ENCODE results near the gene CNOT11.
A peak's percentile ranks its signal among the peaks of the same experiment; 100 is the strongest.
"Not testable (repeated sequence)": the region's sequence is repeated elsewhere in the genome, so short reads cannot be mapped to it uniquely, and the experiment has no call there.

CNOT11 gene

DNA sequence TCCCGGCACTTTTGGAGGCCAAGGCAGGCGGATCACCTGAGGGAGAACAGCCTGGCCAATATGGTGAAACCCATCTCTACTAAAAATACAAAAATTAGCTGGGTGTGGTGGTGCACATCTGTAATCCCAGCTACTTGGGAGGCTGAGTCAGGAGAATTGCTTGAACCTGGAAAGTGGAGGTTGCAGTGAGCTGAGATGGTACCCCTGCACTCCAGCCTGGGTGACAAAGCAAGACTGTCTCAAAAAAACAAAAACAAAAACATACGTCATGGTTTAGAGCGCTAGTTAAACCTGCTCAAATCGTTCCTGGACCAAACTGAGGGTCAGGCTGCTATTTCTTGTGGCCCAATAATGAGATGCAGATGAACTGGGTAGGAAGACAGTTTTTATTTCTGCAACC lies 7.2 kb upstream of the CNOT11 start:
- not testable (repeated sequence) for DNase-seq (ENCODE audit: low read depth)

GRCh38 chr2:101248756-101249155 lies 3.9 kb upstream of the CNOT11 start:
- not testable (repeated sequence) for DNase-seq (ENCODE audit: low read depth)

- no peak for DNase-seq (ENCODE audit: low read depth)
Measured at GRCh38 chr2:101249826-101250225, 2.9 kb upstream of the CNOT11 start.

- not testable (repeated sequence) for DNase-seq (ENCODE audit: low read depth)
Measured at GRCh38 chr2:101251246-101251781, 1.4 kb upstream of the CNOT11 start.

GRCh38 chr2:101251844-101252407 lies 760 bp upstream of the CNOT11 start:
- no peak for DNase-seq (ENCODE audit: low read depth)

DNA sequence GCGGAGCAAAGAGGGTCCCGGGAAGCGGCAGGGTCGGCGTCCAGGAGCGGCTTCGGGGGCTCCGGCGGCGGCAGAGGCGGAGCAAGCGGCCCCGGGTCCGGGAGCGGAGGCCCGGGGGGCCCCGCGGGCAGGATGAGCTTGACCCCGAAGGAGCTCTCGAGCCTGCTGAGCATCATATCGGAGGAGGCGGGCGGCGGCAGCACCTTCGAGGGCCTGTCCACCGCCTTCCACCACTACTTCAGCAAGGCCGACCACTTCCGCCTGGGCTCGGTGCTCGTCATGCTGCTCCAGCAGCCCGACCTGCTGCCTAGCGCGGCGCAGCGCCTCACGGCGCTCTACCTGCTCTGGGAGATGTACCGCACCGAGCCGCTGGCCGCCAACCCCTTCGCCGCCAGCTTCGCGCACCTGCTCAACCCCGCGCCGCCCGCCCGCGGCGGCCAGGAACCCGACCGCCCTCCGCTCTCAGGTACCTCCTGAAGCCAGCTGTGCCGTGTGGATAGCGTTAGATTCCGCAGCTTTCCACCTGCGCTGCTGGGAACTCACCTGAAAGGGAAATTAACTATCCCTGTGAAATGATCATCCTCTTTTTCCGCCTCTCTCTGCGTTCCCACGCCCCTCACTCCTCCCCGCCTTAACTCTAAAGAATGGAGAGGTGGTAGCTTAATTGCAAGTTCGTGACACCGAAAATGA lies 472 bp downstream of the CNOT11 start:
- DNase-seq (ENCODE audit: low read depth): peak; percentile 40

- DNase-seq (ENCODE audit: low read depth): no peak
Measured at GRCh38 chr2:101253703-101254450, 1.2 kb downstream of the CNOT11 start.

DNA sequence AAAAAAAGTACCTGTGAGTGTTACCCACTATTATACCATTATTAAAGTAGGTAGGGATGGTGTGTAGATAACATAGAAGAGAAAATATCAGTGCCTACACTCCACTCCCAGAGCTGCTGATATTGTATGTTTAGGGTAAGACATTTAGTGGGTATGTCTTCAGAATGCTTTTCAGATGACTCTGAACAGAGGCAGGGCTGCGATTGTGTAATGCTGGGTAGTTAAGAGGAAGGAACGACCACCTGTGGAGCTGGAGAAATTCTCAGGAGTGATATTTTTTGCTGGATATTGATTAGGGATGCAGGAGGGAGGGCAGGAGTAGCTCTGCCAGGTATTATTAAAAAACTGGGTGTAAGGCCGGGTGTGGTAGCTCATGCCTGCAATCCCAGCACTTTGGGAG lies 2.8 kb downstream of the CNOT11 start:
- DNase-seq (ENCODE audit: low read depth): no peak

DNA sequence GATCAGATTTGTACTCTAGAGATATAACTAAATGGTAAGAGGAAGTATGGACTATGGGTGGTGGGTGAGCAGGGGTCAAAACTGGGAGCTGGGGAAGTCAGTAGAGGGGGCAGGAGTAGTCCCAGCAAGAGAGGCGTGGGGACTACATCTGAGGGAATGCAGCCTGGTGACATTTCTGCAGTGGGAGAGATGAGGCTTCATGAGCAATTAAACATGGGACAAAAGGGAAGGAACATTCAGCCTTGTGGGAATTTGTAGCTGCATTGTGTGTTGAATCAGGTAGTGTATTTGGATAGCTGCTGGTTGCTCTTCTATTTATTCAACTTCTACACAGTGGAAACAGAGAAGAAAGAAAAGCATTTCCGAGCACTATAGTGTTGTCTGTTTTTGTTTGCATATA lies 3.6 kb downstream of the CNOT11 start:
- DNase-seq (ENCODE audit: low read depth): no peak

DNA sequence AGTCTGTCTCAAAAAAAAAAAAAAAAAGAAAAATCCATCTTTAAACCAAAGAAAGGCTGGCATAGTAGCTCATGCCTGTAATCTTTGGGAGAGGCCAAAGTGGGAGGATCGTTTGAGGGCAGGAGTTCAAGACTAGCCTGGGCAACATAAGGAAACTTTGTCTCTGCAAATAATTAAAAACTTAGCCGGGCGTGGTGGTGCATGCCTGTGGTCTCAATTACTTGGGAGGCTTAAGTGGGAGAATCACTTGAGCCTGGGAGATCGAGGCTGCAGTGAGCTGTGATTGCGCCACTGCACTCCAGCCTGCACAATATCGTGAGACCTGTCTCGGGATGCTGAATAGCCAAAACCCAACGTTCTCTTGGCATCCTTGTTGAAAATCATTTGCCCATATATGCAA lies 6.1 kb downstream of the CNOT11 start:
- no peak for DNase-seq (ENCODE audit: low read depth)

DNA sequence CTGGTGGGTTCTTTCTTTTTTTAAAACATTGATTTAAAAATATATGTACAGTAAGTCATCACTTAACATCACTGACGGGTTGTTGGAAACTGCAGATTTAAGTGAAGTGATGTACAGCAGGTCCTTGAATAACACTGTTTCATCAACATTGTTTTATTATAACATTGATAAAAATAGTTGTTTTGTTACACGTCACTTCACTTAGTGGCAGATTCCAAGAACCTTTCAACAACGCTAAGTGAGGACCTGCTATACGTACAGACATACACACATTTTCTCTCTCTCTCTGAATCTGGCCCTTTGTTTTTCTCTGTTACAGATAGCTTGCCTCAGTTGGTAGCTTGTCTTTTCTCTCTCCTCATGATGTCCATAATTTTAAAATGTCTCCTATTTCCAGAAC lies 9.5 kb downstream of the CNOT11 start:
- DNase-seq (ENCODE audit: low read depth): no peak

- no peak for DNase-seq (ENCODE audit: low read depth)
Measured at GRCh38 chr2:101263377-101263800, 10.7 kb downstream of the CNOT11 start.

DNA sequence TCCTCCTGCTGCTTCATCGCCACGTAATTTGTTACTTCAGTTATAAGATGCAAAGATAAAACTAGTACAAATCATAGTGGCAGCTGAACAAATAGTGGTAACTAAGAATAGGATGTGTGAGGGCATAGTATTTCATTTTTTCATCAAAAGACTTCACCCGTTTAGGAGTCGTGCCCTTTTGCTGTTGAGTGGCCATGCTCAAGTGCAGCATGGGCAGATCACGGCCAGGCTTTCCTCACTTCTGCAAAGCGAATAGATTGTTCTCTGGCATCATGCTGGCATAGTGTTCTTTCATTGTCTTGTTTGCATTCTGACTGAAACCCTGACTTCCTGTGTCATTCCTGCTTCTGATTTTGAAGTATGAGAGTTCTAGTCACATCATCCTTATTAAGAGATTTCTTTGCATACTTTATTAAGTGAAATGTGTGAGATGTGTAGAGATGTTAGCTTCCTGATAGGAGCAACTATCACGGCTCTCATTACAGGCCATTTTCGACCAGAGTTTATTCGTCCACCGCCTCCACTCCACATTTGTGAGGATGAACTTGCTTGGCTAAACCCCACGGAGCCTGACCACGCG lies 11.8 kb downstream of the CNOT11 start:
- DNase-seq (ENCODE audit: low read depth): no peak

GRCh38 chr2:101265893-101266499 lies 13.3 kb downstream of the CNOT11 start:
- no peak for DNase-seq (ENCODE audit: low read depth)

DNA sequence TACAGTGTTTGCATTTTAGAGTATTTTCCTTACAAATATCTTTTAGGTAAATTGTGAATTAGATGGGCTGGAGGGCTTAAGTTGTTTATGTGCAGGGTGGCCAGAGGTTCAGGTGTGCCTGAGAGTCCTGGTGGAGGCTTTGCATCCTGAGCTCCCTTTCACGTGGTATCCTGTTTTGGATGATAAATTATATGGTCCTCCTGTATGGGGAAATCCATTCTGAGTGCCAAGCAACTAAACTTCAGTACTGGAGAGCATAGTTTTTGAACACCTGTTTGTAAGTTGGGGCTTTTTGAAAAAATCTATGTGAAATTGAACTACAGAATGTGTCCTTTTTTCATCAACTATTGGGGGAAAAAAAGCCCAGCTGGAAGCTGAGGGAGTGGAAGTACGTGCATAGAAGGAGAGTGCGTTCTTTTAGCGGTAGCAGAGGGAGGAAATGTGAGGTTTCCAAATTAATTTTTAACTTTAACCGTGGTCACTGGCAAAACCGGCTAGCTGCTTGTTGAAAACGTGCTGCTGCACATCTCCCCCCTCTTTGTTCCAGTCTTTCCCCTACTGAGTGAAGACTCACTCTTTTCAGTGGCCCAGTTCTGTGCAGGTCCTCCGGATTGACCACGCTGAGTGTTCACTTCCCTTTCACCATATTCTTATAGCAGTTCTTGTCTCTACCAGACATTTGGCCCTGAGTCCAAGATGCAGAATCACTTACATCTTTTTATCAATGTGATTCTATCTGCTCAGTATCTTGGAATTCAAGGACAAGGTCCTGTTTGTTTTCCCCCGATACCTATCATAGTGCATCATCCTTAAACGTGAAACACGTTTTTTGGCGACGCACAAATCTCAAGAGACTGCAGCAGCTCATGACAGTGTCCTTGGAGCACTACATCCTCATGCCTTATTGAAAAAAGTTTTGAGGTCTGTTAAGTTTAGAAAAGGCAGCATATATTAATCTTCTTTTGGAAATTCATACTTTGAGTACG lies 15.3 kb downstream of the CNOT11 start:
- no peak for DNase-seq (ENCODE audit: low read depth)

DNA sequence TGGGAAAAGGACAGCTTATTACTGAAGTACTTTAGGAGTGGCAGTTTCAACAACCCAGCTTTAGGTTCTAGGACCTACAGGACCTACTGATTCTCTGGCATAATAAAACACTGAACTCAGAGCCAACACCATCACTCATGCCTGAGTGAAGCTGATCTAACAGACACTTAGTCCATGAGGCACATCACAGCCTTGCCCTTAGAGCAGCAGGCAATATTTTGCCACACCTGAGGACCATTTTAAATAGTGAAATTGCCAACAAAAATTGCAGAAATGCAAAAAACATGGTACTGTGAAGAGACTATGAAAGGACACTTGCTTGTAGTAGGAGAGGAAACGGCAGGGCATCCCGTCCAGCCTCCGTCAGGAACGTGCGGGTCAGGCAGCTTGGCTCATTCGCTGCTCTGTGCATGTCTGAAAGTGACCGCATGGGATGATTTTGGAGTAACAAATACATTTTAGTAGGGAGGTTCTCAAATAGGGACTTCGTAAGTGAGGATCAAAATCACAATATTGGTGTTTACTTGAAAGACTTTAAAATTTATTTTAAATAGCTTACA lies 18.1 kb downstream of the CNOT11 start:
- DNase-seq (ENCODE audit: low read depth): no peak

DNA sequence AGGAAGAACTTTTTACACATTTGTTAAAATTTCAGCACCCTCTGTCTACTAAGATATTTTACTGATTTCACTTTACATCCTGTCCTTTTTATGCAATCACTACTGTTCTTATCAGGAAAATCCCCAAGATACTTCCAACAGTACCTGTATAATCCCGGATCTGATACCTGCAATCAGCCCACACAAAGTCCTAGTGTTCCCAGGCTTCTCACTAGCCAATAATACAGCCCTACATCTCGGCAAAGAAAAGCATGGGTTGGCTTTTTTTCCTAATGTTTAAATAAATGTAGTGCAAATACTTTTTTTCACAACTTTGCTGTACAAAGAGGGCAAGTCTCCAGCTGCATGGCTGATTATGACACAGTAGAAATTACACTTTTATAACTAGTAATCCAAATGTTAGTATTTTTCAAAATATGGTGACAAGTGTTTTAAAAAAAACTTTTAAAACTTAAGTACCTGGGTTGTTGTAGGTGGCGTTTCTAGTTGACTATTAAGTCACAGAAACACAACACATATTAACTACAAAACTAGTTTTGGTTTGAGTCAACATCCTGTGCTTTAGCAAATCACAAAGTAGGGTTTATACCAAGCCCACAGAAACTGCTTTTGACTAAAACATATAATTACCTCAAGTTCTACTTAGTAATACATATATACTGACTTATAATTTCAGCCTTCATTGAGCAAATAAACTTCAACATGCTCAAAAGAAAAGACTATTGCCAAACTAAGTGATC lies 19.5 kb downstream of the CNOT11 start:
- no peak for DNase-seq (ENCODE audit: low read depth)

DNA sequence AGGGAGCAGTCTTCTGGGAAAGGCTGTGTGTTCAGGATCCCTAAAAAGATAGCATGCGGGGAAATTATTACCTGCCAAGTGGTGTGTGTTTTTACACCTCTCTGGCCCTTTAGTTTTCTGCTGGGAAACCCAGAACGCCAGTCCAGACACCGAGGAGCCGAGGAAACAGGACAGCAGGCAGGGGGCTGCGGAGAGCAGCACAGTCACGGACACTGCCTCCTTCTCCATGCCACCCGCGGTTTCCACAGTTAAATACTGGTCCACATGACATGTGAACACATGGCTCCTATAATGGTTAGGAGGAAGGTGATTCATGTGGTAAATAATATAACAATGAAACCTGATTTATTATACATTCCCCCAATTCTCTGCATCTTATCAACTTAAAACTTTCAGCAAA lies 20.4 kb downstream of the CNOT11 start:
- DNase-seq (ENCODE audit: low read depth): no peak

GRCh38 chr2:101274142-101274541 lies 21.5 kb downstream of the CNOT11 start:
- DNase-seq (ENCODE audit: low read depth): no peak

DNA sequence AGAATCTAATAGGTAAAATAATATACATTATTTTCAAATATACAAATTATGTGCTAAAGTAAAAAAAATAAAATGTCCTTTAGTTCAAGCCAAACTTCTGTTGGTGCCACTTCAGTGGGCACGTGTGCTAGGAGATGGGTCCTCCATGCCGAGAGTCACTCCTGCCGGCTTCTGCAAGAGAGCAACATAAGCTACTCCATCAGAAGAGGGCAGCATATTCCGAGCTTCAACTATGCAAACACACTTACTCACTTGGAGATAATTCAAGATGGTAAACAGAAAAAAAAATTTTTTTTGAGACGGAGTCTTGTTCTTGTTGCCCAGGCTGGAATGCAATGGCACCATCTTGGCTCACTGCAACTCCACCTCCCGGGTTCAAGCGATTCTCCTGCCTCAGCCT lies 24.4 kb downstream of the CNOT11 start:
- DNase-seq (ENCODE audit: low read depth): no peak
